ACC112 (cell line): ENCODE measurements around the gene SLC25A4.

Experiments
- H2AFZ ChIP-seq: fragments of 200-600 bp; sonication (generic); one replicate; pipeline ENCODE4 v1.6.0; 2017; ENCODE audit warnings: antibody characterized with exemption, low read length; ENCODE audit not compliant: unreplicated experiment
- H3K27ac ChIP-seq: fragments of 200-600 bp; sonication (generic); 2 replicates; pipeline ENCODE4 v1.5.1; 2014; ENCODE audit warnings: low read depth, mild to moderate bottlenecking, antibody characterized with exemption, low read length, moderate library complexity
- H3K27me3 ChIP-seq: fragments of 200-600 bp; sonication (generic); 2 replicates; pipeline ENCODE4 v1.6.1; 2014; ENCODE audit warnings: mild to moderate bottlenecking, antibody characterized with exemption, low read length, moderate library complexity, mixed read lengths; ENCODE audit not compliant: insufficient read depth
- H3K36me3 ChIP-seq: fragments of 200-600 bp; sonication (generic); 2 replicates; pipeline ENCODE4 v1.6.1; 2016; ENCODE audit warnings: mild to moderate bottlenecking, antibody characterized with exemption, low read length, moderate library complexity, mixed read lengths; ENCODE audit not compliant: insufficient read depth
- H3K4me1 ChIP-seq: fragments of 200-600 bp; sonication (generic); one replicate; pipeline ENCODE4 v1.6.1; 2016; ENCODE audit warnings: low read length, mixed read lengths; ENCODE audit not compliant: insufficient read depth, unreplicated experiment, control insufficient read depth
- H3K4me3 ChIP-seq: fragments of 200-600 bp; sonication (generic); 2 replicates; pipeline ENCODE4 v1.5.1; 2014; ENCODE audit warnings: mild to moderate bottlenecking, low read depth, low read length
- H3K79me2 ChIP-seq: fragments of 200-600 bp; sonication (generic); one replicate; pipeline ENCODE4 v1.6.0; 2016; ENCODE audit warnings: low read length; ENCODE audit not compliant: control insufficient read depth, unreplicated experiment, insufficient read depth

SLC25A4 gene

GRCh38 chr4:185139736-185140135, 3.3 kb upstream of the SLC25A4 start:
- Histone ChIP-seq H3K27me3 (no peaks in the 10 kb centered on the region), H3K4me1 (peaks cover 6% of the 10 kb centered on the region), H3K4me3 (no peak overlapping the region), H3K27ac (no peak overlapping the region), H3K79me2 (peaks cover 7% of the 10 kb centered on the region), H2AFZ (no peak overlapping the region), H3K36me3 (no peaks in the 10 kb centered on the region)

GRCh38 chr4:185141777-185142176, 1.3 kb upstream of the SLC25A4 start:
- Histone ChIP-seq H3K79me2 (peaks cover 7% of the 10 kb centered on the region), H3K4me3 (no peak overlapping the region), H3K36me3 (no peaks in the 10 kb centered on the region), H3K4me1 (peaks cover 11% of the 10 kb centered on the region), H3K27me3 (no peaks in the 10 kb centered on the region), H3K27ac (no peak overlapping the region), H2AFZ (no peak overlapping the region)

DNA sequence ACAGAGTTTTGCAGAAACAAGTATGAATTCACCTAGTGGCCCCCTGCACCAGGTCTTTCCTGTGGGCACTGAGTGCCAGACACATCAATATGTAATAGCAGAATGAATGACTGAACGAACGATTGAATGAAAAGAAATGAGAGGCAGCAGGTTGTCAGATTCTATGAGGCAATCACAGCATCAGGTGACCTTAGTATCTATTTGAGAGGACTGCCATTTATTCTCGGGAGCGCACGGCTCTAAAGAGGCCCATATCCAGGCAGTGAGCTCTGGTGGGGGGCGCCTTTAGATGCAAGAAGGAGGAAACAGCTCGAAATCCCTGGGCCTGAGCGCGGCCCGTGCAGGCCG, 528 bp upstream of the SLC25A4 start:
- Histone ChIP-seq H3K4me3 (peak overlapping the region; percentile 87), H3K36me3 (no peaks in the 10 kb centered on the region), H3K27me3 (no peaks in the 10 kb centered on the region), H2AFZ (peak overlapping the region; percentile 92), H3K27ac (no peak overlapping the region), H3K79me2 (peaks cover 7% of the 10 kb centered on the region), H3K4me1 (peaks cover 18% of the 10 kb centered on the region)

- Histone ChIP-seq H3K4me3 (peak overlapping the region; percentile 87), H3K79me2 (peaks cover 7% of the 10 kb centered on the region), H3K27ac (no peak overlapping the region), H3K27me3 (no peaks in the 10 kb centered on the region), H3K36me3 (no peaks in the 10 kb centered on the region), H3K4me1 (peaks cover 18% of the 10 kb centered on the region), H2AFZ (peak overlapping the region; percentile 86)
Measured at GRCh38 chr4:185143601-185143969, 519 bp downstream of the SLC25A4 start.

DNA sequence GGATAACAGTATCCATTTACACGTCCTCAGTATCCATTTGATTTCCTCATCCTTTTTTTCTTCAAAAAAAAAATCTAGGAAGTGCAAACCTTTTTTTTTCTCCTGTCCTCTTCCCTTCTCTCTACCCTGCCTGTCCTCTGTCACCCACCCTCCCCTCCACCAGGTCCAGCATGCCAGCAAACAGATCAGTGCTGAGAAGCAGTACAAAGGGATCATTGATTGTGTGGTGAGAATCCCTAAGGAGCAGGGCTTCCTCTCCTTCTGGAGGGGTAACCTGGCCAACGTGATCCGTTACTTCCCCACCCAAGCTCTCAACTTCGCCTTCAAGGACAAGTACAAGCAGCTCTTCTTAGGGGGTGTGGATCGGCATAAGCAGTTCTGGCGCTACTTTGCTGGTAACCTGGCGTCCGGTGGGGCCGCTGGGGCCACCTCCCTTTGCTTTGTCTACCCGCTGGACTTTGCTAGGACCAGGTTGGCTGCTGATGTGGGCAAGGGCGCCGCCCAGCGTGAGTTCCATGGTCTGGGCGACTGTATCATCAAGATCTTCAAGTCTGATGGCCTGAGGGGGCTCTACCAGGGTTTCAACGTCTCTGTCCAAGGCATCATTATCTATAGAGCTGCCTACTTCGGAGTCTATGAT, 1.7 kb downstream of the SLC25A4 start:
- H3K27ac ChIP-seq: no peak overlapping the region
- no peaks in the 10 kb centered on the region for H3K36me3 ChIP-seq
- no peak overlapping the region for H2AFZ ChIP-seq
- no peaks in the 10 kb centered on the region for H3K27me3 ChIP-seq
- 0 out of 2 replicates have a peak overlapping the region, but pooled peaks have one; percentile 87 for H3K4me3 ChIP-seq
- peaks cover 7% of the 10 kb centered on the region for H3K79me2 ChIP-seq
- H3K4me1 ChIP-seq: peaks cover 18% of the 10 kb centered on the region

GRCh38 chr4:185145572-185145971, 2.5 kb downstream of the SLC25A4 start:
- Histone ChIP-seq H3K27me3 (no peaks in the 10 kb centered on the region), H3K4me3 (no peak overlapping the region), H3K36me3 (no peaks in the 10 kb centered on the region), H2AFZ (no peak overlapping the region), H3K4me1 (peaks cover 18% of the 10 kb centered on the region), H3K79me2 (peaks cover 7% of the 10 kb centered on the region), H3K27ac (no peak overlapping the region)

- Histone ChIP-seq H3K27me3 (no peaks in the 10 kb centered on the region), H2AFZ (no peak overlapping the region), H3K27ac (no peak overlapping the region), H3K79me2 (no peaks in the 10 kb centered on the region), H3K36me3 (peaks cover 4% of the 10 kb centered on the region; the same call in 1 of the 2 replicates), H3K4me3 (no peak overlapping the region), H3K4me1 (peaks cover 19% of the 10 kb centered on the region)
Measured at GRCh38 chr4:185149392-185149791, 6.3 kb downstream of the SLC25A4 start.

GRCh38 chr4:185151296-185151695, 8.2 kb downstream of the SLC25A4 start:
- H3K27me3 ChIP-seq: no peaks in the 10 kb centered on the region
- H3K4me1 ChIP-seq: peaks cover 19% of the 10 kb centered on the region
- no peaks in the 10 kb centered on the region for H3K79me2 ChIP-seq
- H2AFZ ChIP-seq: no peak overlapping the region
- no peak overlapping the region for H3K4me3 ChIP-seq
- peaks cover 4% of the 10 kb centered on the region; the same call in 1 of the 2 replicates for H3K36me3 ChIP-seq
- no peak overlapping the region for H3K27ac ChIP-seq

GRCh38 chr4:185165605-185166063, 22.6 kb downstream of the SLC25A4 start:
- Histone ChIP-seq H3K79me2 (no peaks in the 10 kb centered on the region), H3K27ac (peak overlapping the region; percentile 18), H3K36me3 (peaks cover 17% of the 10 kb centered on the region; the same call in 1 of the 2 replicates), H3K4me1 (peaks cover 20% of the 10 kb centered on the region), H3K27me3 (no peaks in the 10 kb centered on the region), H3K4me3 (peak overlapping the region; percentile 15; the same call in 1 of the 2 replicates), H2AFZ (peak overlapping the region; percentile 5)

GRCh38 chr4:185167234-185167633, 24.2 kb downstream of the SLC25A4 start:
- Histone ChIP-seq H2AFZ (no peak overlapping the region), H3K36me3 (peaks cover 8% of the 10 kb centered on the region; the same call in 1 of the 2 replicates), H3K79me2 (peaks cover 2% of the 10 kb centered on the region), H3K27me3 (no peaks in the 10 kb centered on the region), H3K27ac (no peak overlapping the region), H3K4me1 (peaks cover 20% of the 10 kb centered on the region), H3K4me3 (no peak overlapping the region)

DNA sequence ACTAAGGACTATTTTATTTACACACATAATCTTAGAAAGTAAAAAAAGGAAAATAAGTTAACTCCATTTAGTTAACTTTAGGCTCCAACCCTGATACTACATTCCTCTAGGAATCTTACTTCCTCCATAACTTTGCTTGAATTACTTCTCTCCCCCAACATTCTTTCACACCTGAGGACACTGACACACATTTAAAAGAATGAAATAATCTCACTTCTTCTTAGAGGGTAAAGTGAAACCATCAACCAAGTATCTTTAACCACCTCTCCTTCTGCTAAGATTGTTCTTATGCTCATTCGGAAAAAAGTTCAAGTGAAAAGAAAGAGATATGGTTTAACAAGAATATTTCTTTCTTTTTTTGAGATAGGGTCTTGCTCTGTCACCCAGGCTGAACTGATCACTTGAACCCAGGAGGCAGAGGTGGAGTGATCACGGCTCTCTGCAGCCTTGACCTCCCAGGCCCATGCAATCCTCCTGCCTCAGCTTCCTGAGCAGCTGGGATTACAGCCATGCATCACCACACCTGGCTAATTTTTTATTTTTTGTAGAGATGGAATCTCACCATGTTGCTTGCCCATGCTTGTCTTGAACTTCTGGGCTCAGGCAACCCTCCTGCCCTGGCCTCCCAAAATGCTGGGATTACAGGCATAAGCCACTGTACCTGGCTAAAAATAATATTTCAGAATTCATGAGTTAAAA, 28.5 kb downstream of the SLC25A4 start:
- no peaks in the 10 kb centered on the region for H3K27me3 ChIP-seq
- H3K27ac ChIP-seq: no peak overlapping the region
- H3K79me2 ChIP-seq: peaks cover 2% of the 10 kb centered on the region
- peaks cover 16% of the 10 kb centered on the region for H3K36me3 ChIP-seq
- H2AFZ ChIP-seq: no peak overlapping the region
- H3K4me3 ChIP-seq: no peak overlapping the region
- peaks cover 10% of the 10 kb centered on the region for H3K4me1 ChIP-seq
